ENCODE results near the gene MRPS34. TPM values are rescaled to one million over a fixed set of nuclear protein-coding genes. Genes with fewer than 3 reads are reported as not detected.
A peak's percentile ranks its signal among the peaks of the same experiment; 100 is the strongest.

MRPS34 gene
- total and polyA plus RNA-seq, 4 donors: 42.4 to 100 (median 58.7) TPM

GRCh38 chr16:1771864-1772361 is 1.0 kb downstream of the MRPS34 start:
- DNase-seq (ENCODE audit: low spot score): no peak
- Histone ChIP-seq H3K4me1 (ENCODE audit: control insufficient read depth in 4 of 4, insufficient read depth in 4 of 4, low read length in 3 of 4) (peaks cover 10 to 50% (median 29%) of the 10 kb centered on the region in 4 donors), H3K4me3 (ENCODE audit: low read depth in 1 of 3, low read length in 3 of 3) (peak overlapping the region; percentile 73 to 93 (median 78)), H3K27ac (ENCODE audit: low read depth in 1 of 2, low read length in 2 of 2) (peak overlapping the region; percentile 83 to 94), H3K9ac (ENCODE audit: low read depth in 1 of 2, low read length in 2 of 2) (peak overlapping the region; percentile 21 to 62), H3K36me3 (ENCODE audit: control insufficient read depth in 4 of 4, insufficient read depth in 3 of 4, low read depth in 1 of 4, low read length in 3 of 4) (peaks cover 0 to 20% (median 4%) of the 10 kb centered on the region in 4 donors), H3K9me3 (ENCODE audit: control insufficient read depth in 4 of 4, low read length in 3 of 4) (no peaks in the 10 kb centered on the region), H3K27me3 (ENCODE audit: control insufficient read depth in 4 of 4, insufficient read depth in 4 of 4, low read length in 3 of 4) (no peaks in the 10 kb centered on the region)
- WGBS: 12% methylated on average over 22 of the region's 22 CpGs
- TF ChIP-seq RXRA (IDR thresholded peaks at IDR 0.05) (no peak), HNF4A (conservative IDR thresholded peaks at IDR 0.05) (no peak), ZBTB33 (IDR thresholded peaks at IDR 0.05) (no peak), SP1 (IDR thresholded peaks at IDR 0.05) (no peak), GABPA (IDR thresholded peaks at IDR 0.05 in 1 of 2, conservative IDR thresholded peaks at IDR 0.05 in 1 of 2) (no peak), HNF4G (IDR thresholded peaks at IDR 0.05) (no peak), YY1 (IDR thresholded peaks at IDR 0.05) (no peak), EGR1 (IDR thresholded peaks at IDR 0.05; ENCODE audit: low read depth in 2 of 2) (no peak), JUND (IDR thresholded peaks at IDR 0.05) (no peak), ATF3 (IDR thresholded peaks at IDR 0.05) (no peak), CTCF (IDR thresholded peaks at IDR 0.05; ENCODE audit: low read depth, low read length, missing input control) (no peak), RAD21 (IDR thresholded peaks at IDR 0.05) (no peak), REST (IDR thresholded peaks at IDR 0.05) (no peak), FOXA1 (IDR thresholded peaks at IDR 0.05) (no peak), TAF1 (conservative IDR thresholded peaks at IDR 0.05) (no peak), MAX (IDR thresholded peaks at IDR 0.05) (no peak), FOXA2 (IDR thresholded peaks at IDR 0.05) (no peak), NR2F2 (IDR thresholded peaks at IDR 0.05) (no peak)

Measured in liver (tissue), 9 donors.